ENCODE data around the gene CFAP100.

GRCh38 chr3:126389112-126389793 lies 5.5 kb upstream of the CFAP100 start:
- TF ChIP-seq, protein P1, sequence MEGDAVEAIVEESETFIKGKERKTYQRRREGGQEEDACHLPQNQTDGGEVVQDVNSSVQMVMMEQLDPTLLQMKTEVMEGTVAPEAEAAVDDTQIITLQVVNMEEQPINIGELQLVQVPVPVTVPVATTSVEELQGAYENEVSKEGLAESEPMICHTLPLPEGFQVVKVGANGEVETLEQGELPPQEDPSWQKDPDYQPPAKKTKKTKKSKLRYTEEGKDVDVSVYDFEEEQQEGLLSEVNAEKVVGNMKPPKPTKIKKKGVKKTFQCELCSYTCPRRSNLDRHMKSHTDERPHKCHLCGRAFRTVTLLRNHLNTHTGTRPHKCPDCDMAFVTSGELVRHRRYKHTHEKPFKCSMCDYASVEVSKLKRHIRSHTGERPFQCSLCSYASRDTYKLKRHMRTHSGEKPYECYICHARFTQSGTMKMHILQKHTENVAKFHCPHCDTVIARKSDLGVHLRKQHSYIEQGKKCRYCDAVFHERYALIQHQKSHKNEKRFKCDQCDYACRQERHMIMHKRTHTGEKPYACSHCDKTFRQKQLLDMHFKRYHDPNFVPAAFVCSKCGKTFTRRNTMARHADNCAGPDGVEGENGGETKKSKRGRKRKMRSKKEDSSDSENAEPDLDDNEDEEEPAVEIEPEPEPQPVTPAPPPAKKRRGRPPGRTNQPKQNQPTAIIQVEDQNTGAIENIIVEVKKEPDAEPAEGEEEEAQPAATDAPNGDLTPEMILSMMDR (IDR thresholded peaks at IDR 0.05; ENCODE audit: poor library complexity), result peak; percentile 97
- TF ChIP-seq EZH2phosphoT487 (IDR thresholded peaks at IDR 0.05; ENCODE audit: low read depth, severe bottlenecking, unreplicated experiment), result no peak

Measured in hepatocyte (in vitro differentiated cells).